Activated B cell treated with CpG ODN at 0.5 μM for 24 hours (primary cell): ENCODE data around the gene SNCB. TPM values are rescaled to one million over a fixed set of nuclear protein-coding genes. Genes with fewer than 3 reads are reported as not detected.

Experiments
- ATAC-seq: fragments of 200-7000 bp; cut with Tn5 transposase; one replicate; pipeline ENCODE4 v1.10.0; 2021; ENCODE audit warnings: low read depth, mild to moderate bottlenecking, moderate library complexity
- CTCF ChIA-PET: fragments of 350-600 bp; sonication (Branson Sonifier 250); formaldehyde crosslinking; loops from one replicate; lab custom pipeline; 2021; ENCODE audit warnings: antibody characterized with exemption; lab: Charles Lee
- POLR2A ChIA-PET: fragments of 350-600 bp; sonication (Branson Sonifier 250); formaldehyde crosslinking; loops from one replicate; lab custom pipeline; 2021; ENCODE audit warnings: antibody characterized with exemption; lab: Charles Lee
- DNase-seq: peaks from one replicate; pipeline ENCODE4 v3.0.0; 2022
- H3K27ac Mint-ChIP-seq: one replicate; pipeline ENCODE4 v1.8.0; 2020; ENCODE audit warnings: mixed read lengths
- H3K27me3 Mint-ChIP-seq: one replicate; pipeline ENCODE4 v1.8.0; 2021; ENCODE audit warnings: mixed read lengths
- H3K36me3 Mint-ChIP-seq: one replicate; pipeline ENCODE4 v1.8.0; 2021; ENCODE audit warnings: low read depth, mixed read lengths
- H3K4me1 Mint-ChIP-seq: one replicate; pipeline ENCODE4 v1.8.0; 2021; ENCODE audit warnings: mixed read lengths
- H3K4me3 Mint-ChIP-seq: one replicate; pipeline ENCODE4 v1.8.0; 2020; ENCODE audit warnings: mild to moderate bottlenecking, mixed read lengths
- H3K9me3 Mint-ChIP-seq: one replicate; pipeline ENCODE4 v1.8.0; 2020; ENCODE audit warnings: mixed read lengths
- CTCF ChIP-seq: fragments of 200-600 bp; IDR thresholded peaks from one replicate; pipeline ENCODE4 v1.8.0; 2022; ENCODE audit warnings: antibody characterized with exemption, mild to moderate bottlenecking
- intact Hi-C: fragments of 100-400 bp; cut with micrococcal nuclease; formaldehyde crosslinking; loops from one replicate; pipeline ENCODE4 v1.15.1; 2024
- total RNA-seq: library from RNA; stranded (reverse); gene quantifications from 2 replicates; pipeline ENCODE4 v1.2.3, GENCODE V29; 2022

SNCB gene
- total RNA-seq, 1 donor from 2014 or later = not detected

GRCh38 chr5:176575066-176575465 is 55.3 kb downstream of the SNCB start:
- TF ChIP-seq CTCF = no peak
- Mint-ChIP-seq H3K36me3 (no peaks in the 10 kb centered on the region), H3K4me1 (peaks cover 13% of the 10 kb centered on the region), H3K27me3 (peaks cover 8% of the 10 kb centered on the region), H3K4me3 (no peak overlapping the region), H3K27ac (no peak overlapping the region), H3K9me3 (no peaks in the 10 kb centered on the region)
- no peak for ATAC-seq
- CTCF ChIA-PET = interaction anchor here (1.1 to 1.2 kb wide), 3 partner anchors 8 to 523 kb away, joined by 3 to 4 read pairs (median 3); partner anchors contain the start of genes EIF4E1B and SNCB
- POLR2A ChIA-PET = no interaction called here
- no peak for DNase-seq
- intact Hi-C loops = loop anchor here (2.0 to 5.0 kb wide), 3 partner anchors 22 to 848 kb away; no protein-coding TSS in a partner anchor

GRCh38 chr5:176574297-176574591 is 56.1 kb downstream of the SNCB start:
- Mint-ChIP-seq H3K4me1 (peaks cover 13% of the 10 kb centered on the region), H3K36me3 (no peaks in the 10 kb centered on the region), H3K4me3 (no peak overlapping the region), H3K9me3 (no peaks in the 10 kb centered on the region), H3K27me3 (peaks cover 8% of the 10 kb centered on the region), H3K27ac (no peak overlapping the region)
- DNase-seq (no peak), ATAC-seq (no peak)
- TF ChIP-seq CTCF = no peak
- POLR2A ChIA-PET = no interaction called here
- intact Hi-C loops = loop anchor here (1.0 to 2.0 kb wide), 8 partner anchors 23 to 538 kb away; partner anchors contain the start of genes CLTB and TSPAN17
- CTCF ChIA-PET = interaction anchor here (0.8 to 1.9 kb wide), 7 partner anchors 9 to 524 kb away, joined by 3 to 12 read pairs (median 4); partner anchors contain the start of genes CLTB, EIF4E1B and SNCB

- no peaks in the 10 kb centered on the region for H3K9me3 Mint-ChIP-seq
- H3K27me3 Mint-ChIP-seq = peaks cover 8% of the 10 kb centered on the region
- peaks cover 13% of the 10 kb centered on the region for H3K4me1 Mint-ChIP-seq
- POLR2A ChIA-PET = no interaction called here
- peak; percentile 75 for DNase-seq
- no peaks in the 10 kb centered on the region for H3K36me3 Mint-ChIP-seq
- peak; percentile 34 for TF ChIP-seq CTCF
- CTCF ChIA-PET = interaction anchor here (0.7 to 1.9 kb wide), 10 partner anchors 8 to 525 kb away, joined by 3 to 12 read pairs (median 3); partner anchors contain the start of genes CLTB and HK3
- ATAC-seq = peak; percentile 86
- intact Hi-C loops = loop anchor here (1.0 to 2.0 kb wide), 8 partner anchors 23 to 539 kb away; partner anchors contain the start of genes CLTB and TSPAN17
- H3K27ac Mint-ChIP-seq = no peak overlapping the region
- no peak overlapping the region for H3K4me3 Mint-ChIP-seq
Observed at GRCh38 chr5:176573564-176574296, 56.6 kb downstream of the SNCB start.

Other genes starting within 250 kb of the SNCB start
- 50.9 and 65.1 TPM in 2 replicates for gene NOP16, start 241.9 kb downstream of the SNCB start, total RNA-seq
- 113 and 116 TPM in 2 replicates for gene HIGD2A, start 241.8 kb downstream of the SNCB start, total RNA-seq
- 29.5 and 48.9 TPM in 2 replicates for gene CLTB, start 214.0 kb downstream of the SNCB start, total RNA-seq
- 35.6 and 39.0 TPM in 2 replicates for gene FAF2, start 182.1 kb downstream of the SNCB start, total RNA-seq
- gene RNF44, start 93.1 kb downstream of the SNCB start, total RNA-seq = 78.6 and 96.5 TPM in 2 replicates
- gene CDHR2, start 81.2 kb downstream of the SNCB start, total RNA-seq = 0.31 and 0.42 TPM in 2 replicates
- gene GPRIN1, start 20.4 kb downstream of the SNCB start, total RNA-seq = 2.8 and 3.2 TPM in 2 replicates
- not detected in 2 replicates for gene EIF4E1B, start 141 bp upstream of the SNCB start, total RNA-seq
- gene TSPAN17, start 16.9 kb upstream of the SNCB start, total RNA-seq = 20.7 and 27.7 TPM in 2 replicates
- not detected in 2 replicates for gene UNC5A, start 180.0 kb upstream of the SNCB start, total RNA-seq